HepG2 (cell line): ENCODE measurements around the gene TPSAB1. TPM values are rescaled to one million over a fixed set of nuclear protein-coding genes. Genes with fewer than 3 reads are reported as not detected.

ENCODE experiments used
- ATAC-seq: fragments of 200-7000 bp; cut with Tn5 transposase; 3 replicates; pipeline ENCODE4 v1.9.1; 2020; ENCODE audit warnings: mild to moderate bottlenecking, moderate library complexity
- BruUV-seq: library from RNA; stranded (reverse); fragments of 400-500 nt; replicated peaks from 2 replicates; lab custom pipeline; 2021; lab: Mats Ljungman, UMichigan
- CTCF ChIA-PET: fragments of 300-600 bp; formaldehyde crosslinking; extraction: SDS; loops from one replicate; lab custom pipeline; 2021; ENCODE audit warnings: low total read pairs, inconsistent platforms, low intra/inter-chr PET ratio; lab: Yijun Ruan, JAX
- POLR2A ChIA-PET: fragments of 350-600 bp; sonication (Branson Sonifier 250); formaldehyde crosslinking; loops from one replicate; lab custom pipeline; 2020; ENCODE audit warnings: antibody characterized with exemption, inconsistent platforms; lab: Yijun Ruan, JAX
- DNase-seq: peaks from one replicate; pipeline ENCODE4 v3.0.0-alpha.2; 2015; ENCODE audit warnings: low spot score
- FAIRE-seq: peaks from 3 replicates; lab custom pipeline; 2011; peaks lifted over from hg19 to GRCh38; lab: Jason Lieb, UNC
- H2AFZ ChIP-seq: one replicate; pipeline ENCODE4 v1.6.1; 2011; ENCODE audit warnings: low read length, inconsistent platforms
- H3K27ac ChIP-seq: fragments of 300-600 bp; 3 replicates; pipeline ENCODE4 v1.8.0; 2011; ENCODE audit warnings: mixed run types, mild to moderate bottlenecking, mixed read lengths, low read length, inconsistent platforms; ENCODE audit not compliant: insufficient read depth; ENCODE audit errors: extremely low read length
- H3K27me3 ChIP-seq, 2 experiments: fragments of 200-600 bp in 1 of 2; 2 replicates in 1 of 2; 3 replicates in 1 of 2; pipeline versions ENCODE4 v1.6.0 to v1.8.0; 2011; ENCODE audit warnings: low read length in 2 of 2, mild to moderate bottlenecking in 2 of 2, moderate library complexity in 2 of 2, inconsistent platforms in 1 of 2; ENCODE audit not compliant: insufficient read depth in 2 of 2, control insufficient read depth in 1 of 2
- H3K36me3 ChIP-seq, 2 experiments: fragments of 200-600 bp in 1 of 2; replicated peaks in 1 of 2; 2 replicates in 1 of 2; 3 replicates in 1 of 2; pipeline versions ENCODE4 v1.5.1 to v1.8.0; 2011; ENCODE audit warnings: low read length in 2 of 2, inconsistent platforms in 1 of 2; ENCODE audit not compliant: insufficient read depth in 2 of 2, control insufficient read depth in 1 of 2
- H3K4me1 ChIP-seq: 2 replicates; pipeline ENCODE4 v1.5.1; 2012; ENCODE audit warnings: low read length, inconsistent platforms; ENCODE audit not compliant: insufficient read depth
- H3K4me2 ChIP-seq: 2 replicates; pipeline ENCODE4 v1.6.0; 2011; ENCODE audit warnings: low read depth, low read length, inconsistent platforms
- H3K4me3 ChIP-seq, 3 experiments: fragments of 200-600 bp in 1 of 3; sonication (generic), shearing (Covaris generic) in 1 of 3; replicated peaks in 1 of 3; 2 replicates each; pipeline ENCODE4 v1.5.1; 2011 to 2016; ENCODE audit warnings: low read length in 3 of 3, inconsistent platforms in 2 of 3, low read depth in 2 of 3, mild to moderate bottlenecking in 2 of 3, control low read depth in 1 of 3, mixed read lengths in 1 of 3; ENCODE audit not compliant: insufficient read depth in 1 of 3
- H3K79me2 ChIP-seq: one replicate; pipeline ENCODE4 v1.6.1; 2011; ENCODE audit warnings: low read length, inconsistent platforms; ENCODE audit not compliant: insufficient read depth
- H3K9ac ChIP-seq: 2 replicates; pipeline ENCODE4 v1.6.0; 2011; ENCODE audit warnings: mild to moderate bottlenecking, low read depth, low read length, inconsistent platforms; ENCODE audit not compliant: insufficient read depth
- H3K9me3 ChIP-seq: 2 replicates; pipeline ENCODE4 v1.5.1; 2012; ENCODE audit warnings: mild to moderate bottlenecking, low read length
- H4K20me1 ChIP-seq: 2 replicates; pipeline ENCODE4 v1.6.0; 2011; ENCODE audit warnings: inconsistent platforms, mild to moderate bottlenecking, low read length, moderate library complexity; ENCODE audit not compliant: insufficient read depth
- AFF4 ChIP-seq: sonication (generic); formaldehyde crosslinking; IDR thresholded peaks from 2 replicates; pipeline ENCODE4 v1.4.0; 2020; ENCODE audit warnings: missing genetic modification reagents
- FOXP4 ChIP-seq: sonication (generic); formaldehyde crosslinking; IDR thresholded peaks from 2 replicates; pipeline ENCODE4 v1.4.0; 2020; ENCODE audit warnings: missing genetic modification reagents
- GATA4 ChIP-seq: sonication (generic); IDR thresholded peaks from 2 replicates; pipeline ENCODE4 v1.6.1; 2016; ENCODE audit warnings: antibody characterized with exemption, low read depth, borderline replicate concordance
- SOX5 ChIP-seq: IDR thresholded peaks from 2 replicates; pipeline ENCODE4 v1.6.1; 2016; ENCODE audit warnings: borderline replicate concordance
- USF2 ChIP-seq, 2 experiments: sonication (generic) in 1 of 2; formaldehyde crosslinking in 1 of 2; IDR thresholded peaks; 2 replicates each; pipeline versions ENCODE4 v1.5.1 to v1.6.1; 2011 to 2020; ENCODE audit warnings: borderline replicate concordance in 1 of 2, low read depth in 1 of 2, low read length in 1 of 2, mild to moderate bottlenecking in 1 of 2, missing genetic modification reagents in 1 of 2, moderate library complexity in 1 of 2
- ZNF142 ChIP-seq: sonication (generic); formaldehyde crosslinking; IDR thresholded peaks from 2 replicates; pipeline ENCODE4 v1.4.0; 2020; ENCODE audit warnings: missing genetic modification reagents
- WGBS: methylation state at CpG from one replicate; pipeline ENCODE4 v1.1.6; 2017; ENCODE audit warnings: low lambda C conversion rate; 5-methylcytosine and 5-hydroxymethylcytosine counted together
- in situ Hi-C: cut with HindIII; loops from 2 replicates; pipeline ENCODE4 v1.10.0; 2017; ENCODE audit warnings: low pct_unique_long_range_greater_than_20kb; ENCODE audit not compliant: extremely low pct_ligation_motif_present
- intact Hi-C: fragments of 100-400 bp; cut with micrococcal nuclease; formaldehyde crosslinking; loops from one replicate; pipeline ENCODE4 v1.10.0; 2022; ENCODE audit not compliant: unreplicated experiment
- polyA plus RNA-seq, 8 experiments: library from polyadenylated mRNA; depleted of rRNA in 3 of 8; stranded (reverse) in 7 of 8; unstranded in 1 of 8; fragments of >200 nt; fragmentation: Illumina TruSeq in 4 of 8; extraction: Trizol in 4 of 8; gene quantifications; 2 replicates each; pipeline versions ENCODE4 v1.2.1 to v1.2.3, GENCODE V29; 2011 to 2016; ENCODE audit warnings: low read depth in 4 of 8, missing spikeins in 1 of 8, mixed read lengths in 1 of 8; ENCODE audit not compliant: insufficient read depth in 1 of 8
- total RNA-seq, 5 experiments: library from RNA; depleted of rRNA; stranded (reverse); fragments of >200 nt; fragmentation: Illumina TruSeq; extraction: Trizol; gene quantifications; 2 replicates each; pipeline ENCODE4 v1.2.3, GENCODE V29; 2016; ENCODE audit warnings: low read depth in 1 of 5

TPSAB1 gene
- total and polyA plus RNA-seq, 2 of the 13 experiments (the other 11 are each of a cell fraction or from before 2014, with no cell fraction given) = 0.12 TPM; not detected in 1

GRCh38 chr16:1276580-1276878, 36.0 kb downstream of the TPSAB1 start (continued):
- TF ChIP-seq AFF4 (CRISPR knock-in tag) = no peak

- H3K4me3 ChIP-seq = no peak overlapping the region
- H3K36me3 ChIP-seq = no peaks in the 10 kb centered on the region
- DNase-seq (no peak), ATAC-seq (no peak), FAIRE-seq (no peak)
- CTCF ChIA-PET = no interaction called here
- POLR2A ChIA-PET = no interaction called here
- H3K4me1 ChIP-seq = peaks cover 1% of the 10 kb centered on the region; the same call in 1 of the 2 replicates
- 19% methylated on average over 3 of the region's 19 CpGs for WGBS
- no peak overlapping the region for H2AFZ ChIP-seq
- H3K9ac ChIP-seq = no peak overlapping the region
- in situ Hi-C loops = no loop called here
- no TSS peak for BruUV-seq
- H4K20me1 ChIP-seq = no peaks in the 10 kb centered on the region
- H3K27ac ChIP-seq = no peak overlapping the region
- intact Hi-C loops = no loop called here
- no peak overlapping the region for H3K4me2 ChIP-seq
- H3K79me2 ChIP-seq = no peaks in the 10 kb centered on the region
- TF ChIP-seq SOX5 (CRISPR knock-in tag) (no peak), FOXP4 (CRISPR knock-in tag) (no peak), GATA4 (no peak), USF2 (IDR thresholded peaks at IDR 0.05; ENCODE audit: low read depth, low read length) (no peak), USF2 (CRISPR knock-in tag; IDR thresholded peaks at IDR 0.05; ENCODE audit: borderline replicate concordance) (no peak), ZNF142 (CRISPR knock-in tag) (no peak)
- peaks cover 30 to 84% of the 10 kb centered on the region in 2 experiments for H3K27me3 ChIP-seq
- no peaks in the 10 kb centered on the region for H3K9me3 ChIP-seq
Observed at GRCh38 chr16:1277151-1277598, 36.7 kb downstream of the TPSAB1 start.
